ES-I3 (cell line): ENCODE data around the gene PLEKHM1.
A peak's percentile ranks its signal among the peaks of the same experiment; 100 is the strongest.

Experiments
- H3K36me3 ChIP-seq: 2 replicates; pipeline ENCODE4 v1.6.1; 2013; ENCODE audit warnings: mild to moderate bottlenecking, low read length, control low read depth, moderate library complexity; ENCODE audit not compliant: insufficient read depth
- H3K4me1 ChIP-seq: 2 replicates; pipeline ENCODE4 v1.6.1; 2013; ENCODE audit warnings: mild to moderate bottlenecking, control low read depth, low read length; ENCODE audit not compliant: insufficient read depth
- H3K9ac ChIP-seq: 2 replicates; pipeline ENCODE4 v1.6.1; 2013; ENCODE audit warnings: low read depth, mild to moderate bottlenecking, low read length, moderate library complexity
- H3K9me3 ChIP-seq: 2 replicates; pipeline ENCODE4 v1.6.1; 2013; ENCODE audit warnings: mild to moderate bottlenecking, low read length, moderate library complexity; ENCODE audit not compliant: control insufficient read depth, insufficient read depth

PLEKHM1 gene

GRCh38 chr17:45429339-45430005 lies 61.0 kb downstream of the PLEKHM1 start:
- Histone ChIP-seq H3K4me1 (peaks cover 14% of the 10 kb centered on the region; the same call in 1 of the 2 replicates), H3K36me3 (no peaks in the 10 kb centered on the region), H3K9me3 (no peaks in the 10 kb centered on the region), H3K9ac (peak overlapping the region; percentile 70; the same call in 1 of the 2 replicates)

GRCh38 chr17:45428931-45429338 lies 61.6 kb downstream of the PLEKHM1 start:
- Histone ChIP-seq H3K36me3 (no peaks in the 10 kb centered on the region), H3K9ac (peak overlapping the region; percentile 70; the same call in 1 of the 2 replicates), H3K9me3 (no peaks in the 10 kb centered on the region), H3K4me1 (peaks cover 19% of the 10 kb centered on the region; the same call in 1 of the 2 replicates)

GRCh38 chr17:45428050-45428617 lies 62.4 kb downstream of the PLEKHM1 start:
- Histone ChIP-seq H3K4me1 (peaks cover 13% of the 10 kb centered on the region; the same call in 1 of the 2 replicates), H3K9ac (peak overlapping the region; percentile 70; the same call in 1 of the 2 replicates), H3K36me3 (no peaks in the 10 kb centered on the region), H3K9me3 (no peaks in the 10 kb centered on the region)

- H3K9ac ChIP-seq, result no peak overlapping the region
- H3K9me3 ChIP-seq, result no peaks in the 10 kb centered on the region
- no peaks in the 10 kb centered on the region for H3K36me3 ChIP-seq
- H3K4me1 ChIP-seq, result peaks cover 12% of the 10 kb centered on the region; the same call in 1 of the 2 replicates
Measured at GRCh38 chr17:45427181-45427835, 63.2 kb downstream of the PLEKHM1 start.

- H3K4me1 ChIP-seq, result peaks cover 12% of the 10 kb centered on the region; the same call in 1 of the 2 replicates
- no peaks in the 10 kb centered on the region for H3K36me3 ChIP-seq
- no peak overlapping the region for H3K9ac ChIP-seq
- H3K9me3 ChIP-seq, result no peaks in the 10 kb centered on the region
Measured at GRCh38 chr17:45426561-45426960, 64.0 kb downstream of the PLEKHM1 start.

- no peaks in the 10 kb centered on the region for H3K9me3 ChIP-seq
- H3K4me1 ChIP-seq, result peaks cover 12% of the 10 kb centered on the region; the same call in 1 of the 2 replicates
- H3K36me3 ChIP-seq, result no peaks in the 10 kb centered on the region
- no peak overlapping the region; the same call in 1 of the 2 replicates for H3K9ac ChIP-seq
Measured at GRCh38 chr17:45425984-45426413, 64.5 kb downstream of the PLEKHM1 start.

- no peaks in the 10 kb centered on the region for H3K9me3 ChIP-seq
- no peaks in the 10 kb centered on the region for H3K36me3 ChIP-seq
- peak overlapping the region; percentile 62 for H3K9ac ChIP-seq
- peaks cover 12% of the 10 kb centered on the region; the same call in 1 of the 2 replicates for H3K4me1 ChIP-seq
Measured at GRCh38 chr17:45425125-45425983, 65.2 kb downstream of the PLEKHM1 start.

- Histone ChIP-seq H3K9ac (peak overlapping the region; percentile 62), H3K36me3 (no peaks in the 10 kb centered on the region), H3K9me3 (no peaks in the 10 kb centered on the region), H3K4me1 (peaks cover 12% of the 10 kb centered on the region; the same call in 1 of the 2 replicates)
Measured at GRCh38 chr17:45424769-45425124, 65.8 kb downstream of the PLEKHM1 start.

GRCh38 chr17:45423975-45424335 lies 66.6 kb downstream of the PLEKHM1 start:
- no peak overlapping the region for H3K9ac ChIP-seq
- peaks cover 12% of the 10 kb centered on the region; the same call in 1 of the 2 replicates for H3K4me1 ChIP-seq
- no peaks in the 10 kb centered on the region for H3K9me3 ChIP-seq
- no peaks in the 10 kb centered on the region for H3K36me3 ChIP-seq

- no peak overlapping the region for H3K9ac ChIP-seq
- H3K9me3 ChIP-seq, result no peaks in the 10 kb centered on the region
- peaks cover 12% of the 10 kb centered on the region; the same call in 1 of the 2 replicates for H3K4me1 ChIP-seq
- H3K36me3 ChIP-seq, result no peaks in the 10 kb centered on the region
Measured at GRCh38 chr17:45423304-45423974, 67.1 kb downstream of the PLEKHM1 start.

GRCh38 chr17:45414990-45415881 lies 75.3 kb downstream of the PLEKHM1 start:
- H3K9ac ChIP-seq, result no peak overlapping the region
- no peaks in the 10 kb centered on the region for H3K9me3 ChIP-seq
- peaks cover 17% of the 10 kb centered on the region; the same call in 1 of the 2 replicates for H3K4me1 ChIP-seq
- H3K36me3 ChIP-seq, result no peaks in the 10 kb centered on the region

GRCh38 chr17:45413498-45413923 lies 77.0 kb downstream of the PLEKHM1 start:
- peaks cover 20% of the 10 kb centered on the region; the same call in 1 of the 2 replicates for H3K4me1 ChIP-seq

More at GRCh38 chr17:45413498-45413923, 77.0 kb downstream of the PLEKHM1 start:
- no peaks in the 10 kb centered on the region for H3K36me3 ChIP-seq
- no peaks in the 10 kb centered on the region for H3K9me3 ChIP-seq
- no peak overlapping the region for H3K9ac ChIP-seq
